Measurements from ENCODE around the gene IQGAP1. TPM values are rescaled to one million over a fixed set of nuclear protein-coding genes. Genes with fewer than 3 reads are reported as not detected.

The IQGAP1 gene
- total and polyA plus RNA-seq, 9 of the 15 experiments (the other 6 are each of a cell fraction or from before 2014, with no cell fraction given): 37.6 to 143 (median 77.7) TPM

- intact Hi-C loops (cut with micrococcal nuclease): loop anchor here (5.0 to 10.0 kb wide), 2 partner anchors 211 to 404 kb away; no protein-coding TSS in a partner anchor
- no peak overlapping the region for H3K4me3 ChIP-seq
- FAIRE-seq (no peak), ATAC-seq (no peak), DNase-seq (ENCODE audit: extremely low read depth in 1 of 4, low spot score in 3 of 4) (no peak)
- no TSS peak for BruUV-seq (replicated peaks)
- H3K9me3 ChIP-seq (replicated peaks; ENCODE audit: control insufficient read depth, insufficient read depth, low read depth, low read length): no peaks in the 10 kb centered on the region
- no peaks in the 10 kb centered on the region; the same call in 1 of the 2 replicates for H4K20me1 ChIP-seq (replicated peaks; ENCODE audit: control insufficient read depth, insufficient read depth, low read length)
- no peaks in the 10 kb centered on the region for H3K4me1 ChIP-seq (replicated peaks in 1 of 2; ENCODE audit: control insufficient read depth in 2 of 2, insufficient read depth in 2 of 2, low read length in 2 of 2)
- H3K4me2 ChIP-seq (ENCODE audit: insufficient read depth, low read length): no peak overlapping the region
- H3K79me2 ChIP-seq (ENCODE audit: control insufficient read depth, insufficient read depth, low read length): no peaks in the 10 kb centered on the region
- peaks cover 63% of the 10 kb centered on the region for H3K36me3 ChIP-seq (ENCODE audit: control insufficient read depth, insufficient read depth, low read length)
- ChIA-PET POLR2A (no interaction called here), CTCF (ENCODE audit: low intra/inter-chr PET ratio) (interaction anchor here (0.7 to 5.4 kb wide), 4 partner anchors 121 to 189 kb away, joined by 3 to 64 read pairs (median 29); no protein-coding TSS in a partner anchor)
- 100% methylated on average over 2 of the region's 2 CpGs for WGBS (ENCODE audit: insufficient coverage, low coverage, missing lambda C conversion rate)
- no peak overlapping the region for H3K9ac ChIP-seq (ENCODE audit: insufficient read depth in 1 of 2, low read depth in 2 of 2, low read length in 2 of 2)
- no peaks in the 10 kb centered on the region for H3K9me1 ChIP-seq (ENCODE audit: control insufficient read depth, insufficient read depth, low read length)
- no peaks in the 10 kb centered on the region for H3K27me3 ChIP-seq (ENCODE audit: control insufficient read depth in 2 of 2, insufficient read depth in 2 of 2, low read length in 2 of 2)
- no peak overlapping the region for H2AFZ ChIP-seq (ENCODE audit: low read depth, low read length)
- no peak overlapping the region for H3K27ac ChIP-seq (ENCODE audit: extremely low read depth, low read depth, low read length)
- in situ Hi-C loops (cut with MboI): no loop called here
- no peak for TF ChIP-seq PATZ1 (CRISPR knock-in tag; IDR thresholded peaks at IDR 0.05; ENCODE audit: borderline replicate concordance)
- no peak for TF ChIP-seq E4F1 (CRISPR knock-in tag; IDR thresholded peaks at IDR 0.05; ENCODE audit: borderline replicate concordance)
- no peak for TF ChIP-seq ZNF511 (CRISPR knock-in tag; IDR thresholded peaks at IDR 0.05)
- TF ChIP-seq SIN3B (IDR thresholded peaks at IDR 0.05; ENCODE audit: low read depth): no peak
- TF ChIP-seq ZNF280B (CRISPR knock-in tag; IDR thresholded peaks at IDR 0.05): no peak
- TF ChIP-seq YBX1 (IDR thresholded peaks at IDR 0.05): no peak
- no peak for TF ChIP-seq HDAC6 (IDR thresholded peaks at IDR 0.05; ENCODE audit: low read depth, low read length)
- TF ChIP-seq MTA1 (IDR thresholded peaks at IDR 0.05; ENCODE audit: borderline replicate concordance): no peak
- TF ChIP-seq EGR1 (conservative IDR thresholded peaks at IDR 0.05): no peak
- no peak for TF ChIP-seq TCF7L2 (IDR thresholded peaks at IDR 0.05; ENCODE audit: low read depth, low read length)
- no peak for TF ChIP-seq CCNT2 (IDR thresholded peaks at IDR 0.05; ENCODE audit: borderline replicate concordance, extremely low read depth, insufficient read length, low read depth, low read length)
- TF ChIP-seq ZFX (CRISPR knock-in tag; IDR thresholded peaks at IDR 0.05): no peak
- TF ChIP-seq C11orf30 (IDR thresholded peaks at IDR 0.05; ENCODE audit: low read depth): peak; percentile 68
- no peak for TF ChIP-seq DACH1 (IDR thresholded peaks at IDR 0.05; ENCODE audit: partially characterized antibody)
- no peak for TF ChIP-seq HINFP (tag; conservative IDR thresholded peaks at IDR 0.05; ENCODE audit: low read depth)
Observed at GRCh38 chr15:90483637-90484036, 95.6 kb downstream of the IQGAP1 start.
